ENCODE measurements around the gene ACY1. TPM values are rescaled to one million over a fixed set of nuclear protein-coding genes. Genes with fewer than 3 reads are reported as not detected.

Gene ACY1
- total and polyA plus RNA-seq, 2 of the 13 experiments (the other 11 are each of a cell fraction or from before 2014, with no cell fraction given), result 113 to 162 TPM

DNA sequence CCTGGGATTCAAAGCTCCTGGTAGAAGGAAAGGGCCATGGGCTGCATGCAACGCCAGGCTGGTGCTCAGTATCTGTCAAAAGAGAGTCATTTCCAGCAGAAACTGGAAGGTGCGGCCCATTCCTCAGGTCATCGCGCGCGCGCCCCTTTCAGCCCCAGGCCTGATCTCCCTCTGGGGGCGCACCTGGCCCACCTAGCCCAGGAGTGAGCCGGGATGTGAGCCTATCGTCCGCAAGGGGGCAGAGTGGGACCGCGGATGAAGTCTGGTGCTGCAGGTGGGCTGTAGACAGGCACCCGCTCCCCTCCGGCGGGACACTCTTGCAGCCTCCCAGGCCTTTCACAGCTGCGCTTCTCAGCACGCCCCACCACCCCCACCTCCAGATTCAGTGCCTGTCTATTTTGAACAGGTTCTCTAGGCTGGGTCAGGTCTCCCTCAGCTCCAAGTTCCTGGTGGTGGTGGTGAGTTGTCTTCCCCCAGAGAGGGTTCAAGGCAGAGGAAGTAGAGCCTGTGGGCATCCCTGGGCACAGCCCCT is 18.2 kb downstream of the ACY1 start (continued):
- TF ChIP-seq ZC3H13 (CRISPR knock-in tag; IDR thresholded peaks at IDR 0.05) (no peak), ZIK1 (CRISPR knock-in tag; IDR thresholded peaks at IDR 0.05; ENCODE audit: borderline replicate concordance, low read depth) (0 out of 2 replicates have a peak, but pooled peaks have one; percentile 28), RBM39 (IDR thresholded peaks at IDR 0.05; ENCODE audit: low read depth, low read length, poor library complexity, severe bottlenecking) (peak; percentile 40), ZBTB38 (CRISPR knock-in tag; IDR thresholded peaks at IDR 0.05) (0 out of 2 replicates have a peak, but pooled peaks have one; percentile 13), ZMYM4 (CRISPR knock-in tag; IDR thresholded peaks at IDR 0.05) (0 out of 2 replicates have a peak, but pooled peaks have one; percentile 27), SAP130 (CRISPR knock-in tag; IDR thresholded peaks at IDR 0.05; ENCODE audit: low read depth) (peak; percentile 44), SMC3 (IDR thresholded peaks at IDR 0.05; ENCODE audit: low read length) (peak; percentile 62; the same call in 1 of the 2 replicates), STAG1 (CRISPR knock-in tag; IDR thresholded peaks at IDR 0.05) (peak; percentile 99), RXRA (CRISPR knock-in tag; IDR thresholded peaks at IDR 0.05) (peak; percentile 66), ZFX (CRISPR knock-in tag; IDR thresholded peaks at IDR 0.05; ENCODE audit: low read depth) (peak; percentile 71), RARA (CRISPR knock-in tag; IDR thresholded peaks at IDR 0.05) (no peak), NR2F6 (IDR thresholded peaks at IDR 0.05) (no peak), NR2F6 (CRISPR knock-in tag; IDR thresholded peaks at IDR 0.05) (0 out of 2 replicates have a peak, but pooled peaks have one; percentile 41), KAT8 (CRISPR knock-in tag; IDR thresholded peaks at IDR 0.05) (0 out of 2 replicates have a peak, but pooled peaks have one; percentile 33), NFKB2 (CRISPR knock-in tag; IDR thresholded peaks at IDR 0.05; ENCODE audit: borderline replicate concordance) (peak; percentile 42; the same call in 1 of the 2 replicates), ZNF124 (CRISPR knock-in tag; IDR thresholded peaks at IDR 0.05) (0 out of 2 replicates have a peak, but pooled peaks have one; percentile 61), ZFP1 (CRISPR knock-in tag; IDR thresholded peaks at IDR 0.05) (no peak)
- TF ChIP-seq, protein P1, sequence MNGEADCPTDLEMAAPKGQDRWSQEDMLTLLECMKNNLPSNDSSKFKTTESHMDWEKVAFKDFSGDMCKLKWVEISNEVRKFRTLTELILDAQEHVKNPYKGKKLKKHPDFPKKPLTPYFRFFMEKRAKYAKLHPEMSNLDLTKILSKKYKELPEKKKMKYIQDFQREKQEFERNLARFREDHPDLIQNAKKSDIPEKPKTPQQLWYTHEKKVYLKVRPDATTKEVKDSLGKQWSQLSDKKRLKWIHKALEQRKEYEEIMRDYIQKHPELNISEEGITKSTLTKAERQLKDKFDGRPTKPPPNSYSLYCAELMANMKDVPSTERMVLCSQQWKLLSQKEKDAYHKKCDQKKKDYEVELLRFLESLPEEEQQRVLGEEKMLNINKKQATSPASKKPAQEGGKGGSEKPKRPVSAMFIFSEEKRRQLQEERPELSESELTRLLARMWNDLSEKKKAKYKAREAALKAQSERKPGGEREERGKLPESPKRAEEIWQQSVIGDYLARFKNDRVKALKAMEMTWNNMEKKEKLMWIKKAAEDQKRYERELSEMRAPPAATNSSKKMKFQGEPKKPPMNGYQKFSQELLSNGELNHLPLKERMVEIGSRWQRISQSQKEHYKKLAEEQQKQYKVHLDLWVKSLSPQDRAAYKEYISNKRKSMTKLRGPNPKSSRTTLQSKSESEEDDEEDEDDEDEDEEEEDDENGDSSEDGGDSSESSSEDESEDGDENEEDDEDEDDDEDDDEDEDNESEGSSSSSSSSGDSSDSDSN (CRISPR knock-in tag; IDR thresholded peaks at IDR 0.05), result peak; percentile 36; the same call in 1 of the 2 replicates
- TF ChIP-seq, protein P2, sequence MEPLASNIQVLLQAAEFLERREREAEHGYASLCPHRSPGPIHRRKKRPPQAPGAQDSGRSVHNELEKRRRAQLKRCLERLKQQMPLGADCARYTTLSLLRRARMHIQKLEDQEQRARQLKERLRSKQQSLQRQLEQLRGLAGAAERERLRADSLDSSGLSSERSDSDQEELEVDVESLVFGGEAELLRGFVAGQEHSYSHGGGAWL (CRISPR knock-in tag; IDR thresholded peaks at IDR 0.05), result peak; percentile 49; the same call in 1 of the 2 replicates
- TF ChIP-seq, protein P3, sequence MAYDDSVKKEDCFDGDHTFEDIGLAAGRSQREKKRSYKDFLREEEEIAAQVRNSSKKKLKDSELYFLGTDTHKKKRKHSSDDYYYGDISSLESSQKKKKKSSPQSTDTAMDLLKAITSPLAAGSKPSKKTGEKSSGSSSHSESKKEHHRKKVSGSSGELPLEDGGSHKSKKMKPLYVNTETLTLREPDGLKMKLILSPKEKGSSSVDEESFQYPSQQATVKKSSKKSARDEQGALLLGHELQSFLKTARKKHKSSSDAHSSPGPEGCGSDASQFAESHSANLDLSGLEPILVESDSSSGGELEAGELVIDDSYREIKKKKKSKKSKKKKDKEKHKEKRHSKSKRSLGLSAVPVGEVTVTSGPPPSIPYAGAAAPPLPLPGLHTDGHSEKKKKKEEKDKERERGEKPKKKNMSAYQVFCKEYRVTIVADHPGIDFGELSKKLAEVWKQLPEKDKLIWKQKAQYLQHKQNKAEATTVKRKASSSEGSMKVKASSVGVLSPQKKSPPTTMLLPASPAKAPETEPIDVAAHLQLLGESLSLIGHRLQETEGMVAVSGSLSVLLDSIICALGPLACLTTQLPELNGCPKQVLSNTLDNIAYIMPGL (CRISPR knock-in tag; IDR thresholded peaks at IDR 0.05; ENCODE audit: borderline replicate concordance in 1 of 2, low read depth in 1 of 2), result peak; percentile 91
- TF ChIP-seq, protein P4, sequence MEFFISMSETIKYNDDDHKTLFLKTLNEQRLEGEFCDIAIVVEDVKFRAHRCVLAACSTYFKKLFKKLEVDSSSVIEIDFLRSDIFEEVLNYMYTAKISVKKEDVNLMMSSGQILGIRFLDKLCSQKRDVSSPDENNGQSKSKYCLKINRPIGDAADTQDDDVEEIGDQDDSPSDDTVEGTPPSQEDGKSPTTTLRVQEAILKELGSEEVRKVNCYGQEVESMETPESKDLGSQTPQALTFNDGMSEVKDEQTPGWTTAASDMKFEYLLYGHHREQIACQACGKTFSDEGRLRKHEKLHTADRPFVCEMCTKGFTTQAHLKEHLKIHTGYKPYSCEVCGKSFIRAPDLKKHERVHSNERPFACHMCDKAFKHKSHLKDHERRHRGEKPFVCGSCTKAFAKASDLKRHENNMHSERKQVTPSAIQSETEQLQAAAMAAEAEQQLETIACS (CRISPR knock-in tag; IDR thresholded peaks at IDR 0.05), result peak; percentile 62; the same call in 1 of the 2 replicates
- TF ChIP-seq, protein P5, sequence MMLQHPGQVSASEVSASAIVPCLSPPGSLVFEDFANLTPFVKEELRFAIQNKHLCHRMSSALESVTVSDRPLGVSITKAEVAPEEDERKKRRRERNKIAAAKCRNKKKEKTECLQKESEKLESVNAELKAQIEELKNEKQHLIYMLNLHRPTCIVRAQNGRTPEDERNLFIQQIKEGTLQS (CRISPR knock-in tag; IDR thresholded peaks at IDR 0.05), result 0 out of 2 replicates have a peak, but pooled peaks have one; percentile 16
- TF ChIP-seq, protein P6, sequence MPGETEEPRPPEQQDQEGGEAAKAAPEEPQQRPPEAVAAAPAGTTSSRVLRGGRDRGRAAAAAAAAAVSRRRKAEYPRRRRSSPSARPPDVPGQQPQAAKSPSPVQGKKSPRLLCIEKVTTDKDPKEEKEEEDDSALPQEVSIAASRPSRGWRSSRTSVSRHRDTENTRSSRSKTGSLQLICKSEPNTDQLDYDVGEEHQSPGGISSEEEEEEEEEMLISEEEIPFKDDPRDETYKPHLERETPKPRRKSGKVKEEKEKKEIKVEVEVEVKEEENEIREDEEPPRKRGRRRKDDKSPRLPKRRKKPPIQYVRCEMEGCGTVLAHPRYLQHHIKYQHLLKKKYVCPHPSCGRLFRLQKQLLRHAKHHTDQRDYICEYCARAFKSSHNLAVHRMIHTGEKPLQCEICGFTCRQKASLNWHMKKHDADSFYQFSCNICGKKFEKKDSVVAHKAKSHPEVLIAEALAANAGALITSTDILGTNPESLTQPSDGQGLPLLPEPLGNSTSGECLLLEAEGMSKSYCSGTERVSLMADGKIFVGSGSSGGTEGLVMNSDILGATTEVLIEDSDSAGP (CRISPR knock-in tag; IDR thresholded peaks at IDR 0.05; ENCODE audit: borderline replicate concordance), result peak; percentile 81

Data from HepG2 (cell line).